K562 (cell line): Measurements from ENCODE around the gene TMEM87B. TPM values are rescaled to one million over a fixed set of nuclear protein-coding genes. Genes with fewer than 3 reads are reported as not detected.

Source experiments
- ATAC-seq: fragments of 200-7000 bp; cut with Tn5 transposase; 3 replicates; pipeline ENCODE4 v1.9.1; 2020; ENCODE audit warnings: moderate library complexity
- BruUV-seq: library from RNA; stranded (reverse); fragments of 400-500 nt; replicated peaks from 2 replicates; lab custom pipeline; 2021; lab: Mats Ljungman, UMichigan
- CTCF ChIA-PET: fragments of 300-600 bp; formaldehyde crosslinking; extraction: SDS; loops from one replicate; lab custom pipeline; 2021; ENCODE audit warnings: low intra/inter-chr PET ratio; lab: Yijun Ruan, JAX
- POLR2A ChIA-PET: fragments of 300-600, 350-650 bp; sonication (Branson Sonifier 250); formaldehyde crosslinking; extraction: SDS; loops from one replicate; lab custom pipeline; 2021; ENCODE audit warnings: antibody characterized with exemption, inconsistent platforms; lab: Yijun Ruan, JAX
- DNase-seq, 4 experiments: peaks; one replicate each; pipeline versions ENCODE4 v3.0.0 to v3.0.0-alpha.2; 2011 to 2018; ENCODE audit warnings: low spot score in 3 of 4, mixed read lengths in 3 of 4; ENCODE audit errors: extremely low read depth in 1 of 4
- FAIRE-seq: peaks from 2 replicates; lab custom pipeline; 2011; peaks lifted over from hg19 to GRCh38; lab: Jason Lieb, UNC
- H2AFZ ChIP-seq: 2 replicates; pipeline ENCODE4 v1.6.0; 2011; ENCODE audit warnings: low read depth, low read length, control low read depth, inconsistent platforms
- H3K27ac ChIP-seq: fragments of 200-600 bp; 3 replicates; pipeline ENCODE4 v1.8.0; 2011; ENCODE audit warnings: low read depth, mild to moderate bottlenecking, control low read depth, inconsistent platforms, low read length, moderate library complexity, mixed read lengths; ENCODE audit errors: extremely low read depth
- H3K27me3 ChIP-seq, 2 experiments: fragments of 300-600 bp in 1 of 2; 2 replicates in 1 of 2; 3 replicates in 1 of 2; pipeline versions ENCODE4 v1.6.0 to v1.8.0; 2011; ENCODE audit warnings: inconsistent platforms in 2 of 2, low read length in 2 of 2, mild to moderate bottlenecking in 1 of 2, mixed read lengths in 1 of 2, moderate library complexity in 1 of 2; ENCODE audit not compliant: control insufficient read depth in 2 of 2, insufficient read depth in 2 of 2
- H3K36me3 ChIP-seq: fragments of 300-600 bp; 3 replicates; pipeline ENCODE4 v1.8.0; 2011; ENCODE audit warnings: mild to moderate bottlenecking, low read length, inconsistent platforms; ENCODE audit not compliant: control insufficient read depth, insufficient read depth
- H3K4me1 ChIP-seq, 2 experiments: fragments of 200-600 bp in 1 of 2; replicated peaks in 1 of 2; 2 replicates in 1 of 2; 3 replicates in 1 of 2; pipeline versions ENCODE4 v1.5.1 to v1.8.0; 2011; ENCODE audit warnings: inconsistent platforms in 2 of 2, low read length in 2 of 2, mild to moderate bottlenecking in 1 of 2, mixed read lengths in 1 of 2, moderate library complexity in 1 of 2; ENCODE audit not compliant: control insufficient read depth in 2 of 2, insufficient read depth in 2 of 2
- H3K4me2 ChIP-seq: 2 replicates; pipeline ENCODE4 v1.6.1; 2011; ENCODE audit warnings: low read length, control low read depth, inconsistent platforms, mixed read lengths; ENCODE audit not compliant: insufficient read depth
- H3K4me3 ChIP-seq: fragments of 200-600 bp; sonication (generic), shearing (Covaris generic); 2 replicates; pipeline ENCODE4 v1.5.1; 2016; ENCODE audit warnings: control low read depth, inconsistent platforms
- H3K79me2 ChIP-seq: fragments of 200-600 bp; 3 replicates; pipeline ENCODE4 v1.8.0; 2011; ENCODE audit warnings: low read length, inconsistent platforms; ENCODE audit not compliant: control insufficient read depth, insufficient read depth
- H3K9ac ChIP-seq, 2 experiments: 2 replicates each; pipeline versions ENCODE4 v1.6.0 to v1.6.1; 2011; ENCODE audit warnings: low read depth in 2 of 2, low read length in 2 of 2, control low read depth in 1 of 2, inconsistent platforms in 1 of 2, mild to moderate bottlenecking in 1 of 2, mixed read lengths in 1 of 2; ENCODE audit not compliant: insufficient read depth in 1 of 2
- H3K9me1 ChIP-seq: one replicate; pipeline ENCODE4 v1.6.0; 2011; ENCODE audit warnings: inconsistent platforms, mild to moderate bottlenecking, low read length, moderate library complexity; ENCODE audit not compliant: control insufficient read depth, insufficient read depth
- H3K9me3 ChIP-seq: replicated peaks from 2 replicates; pipeline ENCODE4 v1.5.1; 2011; ENCODE audit warnings: low read depth, low read length, inconsistent platforms; ENCODE audit not compliant: control insufficient read depth, insufficient read depth
- H4K20me1 ChIP-seq: replicated peaks from 2 replicates; pipeline ENCODE4 v1.6.1; 2011; ENCODE audit warnings: low read length, inconsistent platforms, mixed read lengths; ENCODE audit not compliant: control insufficient read depth, insufficient read depth
- E2F1 ChIP-seq: sonication (generic); formaldehyde crosslinking; IDR thresholded peaks from 2 replicates; pipeline ENCODE4 v1.8.1; 2023; ENCODE audit warnings: mild to moderate bottlenecking, missing genetic modification reagents, moderate library complexity
- FOXJ3 ChIP-seq: sonication (generic); formaldehyde crosslinking; IDR thresholded peaks from 2 replicates; pipeline ENCODE4 v1.4.0; 2020; ENCODE audit warnings: mild to moderate bottlenecking, missing genetic modification reagents
- HDAC8 ChIP-seq: fragments of 450-650 bp; IDR thresholded peaks from 2 replicates; pipeline ENCODE4 v1.6.1; 2016; ENCODE audit warnings: mild to moderate bottlenecking, missing genetic modification characterization, moderate library complexity, missing compliant biosample characterization
- HNRNPLL ChIP-seq: fragments of 200-400 bp; formaldehyde crosslinking; IDR thresholded peaks from 2 replicates; pipeline ENCODE4 v1.6.1; 2017; ENCODE audit warnings: low read length, low read depth, mild to moderate bottlenecking; ENCODE audit not compliant: poor library complexity, severe bottlenecking
- MCM7 ChIP-seq, 2 experiments: fragments of 450-650 bp; IDR thresholded peaks; 2 replicates each; pipeline ENCODE4 v1.6.1; 2016 to 2018
- OTX1 ChIP-seq: fragments of 450-650 bp; formaldehyde crosslinking; IDR thresholded peaks from 2 replicates; pipeline ENCODE4 v1.4.0; 2022; ENCODE audit warnings: mild to moderate bottlenecking
- PCBP1 ChIP-seq: fragments of 200-400 bp; formaldehyde crosslinking; IDR thresholded peaks from 2 replicates; pipeline ENCODE4 v1.6.1; 2018; ENCODE audit warnings: mild to moderate bottlenecking, low read depth, low read length; ENCODE audit not compliant: poor library complexity, severe bottlenecking
- SFPQ ChIP-seq: fragments of 200-400 bp; formaldehyde crosslinking; IDR thresholded peaks from 2 replicates; pipeline ENCODE4 v1.6.1; 2017; ENCODE audit warnings: mild to moderate bottlenecking, low read depth, low read length, moderate library complexity
- SNAPC5 ChIP-seq: fragments of 250-450 bp; sonication (Bioruptor Pico); IDR thresholded peaks from 2 replicates; pipeline ENCODE4 v1.8.0; 2021; ENCODE audit warnings: moderate library complexity, mild to moderate bottlenecking, inconsistent platforms
- SP2 ChIP-seq: IDR thresholded peaks from 2 replicates; pipeline ENCODE4 v1.6.1; 2011; ENCODE audit warnings: mild to moderate bottlenecking, low read depth, low read length, moderate library complexity; ENCODE audit not compliant: poor library complexity, severe bottlenecking; ENCODE audit errors: extremely low read depth
- U2AF2 ChIP-seq: fragments of 200-400 bp; formaldehyde crosslinking; optimal IDR thresholded peaks from 2 replicates; pipeline ENCODE3; 2017; ENCODE audit warnings: low read depth, mild to moderate bottlenecking, low read length
- ZBTB12 ChIP-seq: fragments of 250-450 bp; sonication (Bioruptor Pico); IDR thresholded peaks from 2 replicates; pipeline ENCODE4 v1.4.0; 2020
- ZKSCAN1 ChIP-seq: fragments of 150-350 bp; IDR thresholded peaks from 2 replicates; pipeline ENCODE4 v1.6.1; 2016; ENCODE audit warnings: low read depth, low read length
- ZNF449 ChIP-seq: fragments of 250-450 bp; sonication (Bioruptor Pico); IDR thresholded peaks from 2 replicates; pipeline ENCODE4 v1.8.0; 2022; ENCODE audit warnings: moderate library complexity, mild to moderate bottlenecking, inconsistent platforms
- ZNF584 ChIP-seq: fragments of 200-800 bp; sonication (Bioruptor generic); IDR thresholded peaks from 2 replicates; pipeline ENCODE4 v1.6.1; 2016; ENCODE audit warnings: low read depth, mild to moderate bottlenecking, missing genetic modification characterization, missing compliant biosample characterization
- WGBS: fragments of 100-300 bp; shearing (Covaris generic); methylation state at CpG from one replicate; pipeline ENCODE4 v1.1.6; 2016; ENCODE audit warnings: low coverage, mixed read lengths; ENCODE audit not compliant: insufficient coverage; ENCODE audit errors: missing lambda C conversion rate; 5-methylcytosine and 5-hydroxymethylcytosine counted together
- in situ Hi-C: fragments of 300-500 bp; cut with MboI; formaldehyde crosslinking; loops from 4 replicates; pipeline ENCODE4 v1.15.0; 2018; ENCODE audit warnings: inconsistent platforms, mixed read lengths
- intact Hi-C: fragments of 100-400 bp; cut with micrococcal nuclease; formaldehyde crosslinking; loops from 2 replicates; pipeline ENCODE4 v1.14.2; 2022
- polyA plus RNA-seq, 8 experiments: library from polyadenylated mRNA; depleted of rRNA in 4 of 8; stranded (reverse) in 5 of 8; unstranded in 3 of 8; fragments of >200 nt; fragmentation: Nextera tagmentation in 2 of 8; fragmentation: Illumina TruSeq in 1 of 8; extraction: Ambion mirVana in 2 of 8; extraction: Trizol in 1 of 8; gene quantifications; 2 replicates each; pipeline versions ENCODE4 v1.2.1 to v1.2.3, GENCODE V29; 2011 to 2014; ENCODE audit warnings: inconsistent platforms in 1 of 8, missing spikeins in 1 of 8
- total RNA-seq, 7 experiments: library from RNA; depleted of rRNA in 6 of 7; stranded (reverse); fragments of >200 nt in 6 of 7; fragmentation: Illumina TruSeq in 2 of 7; extraction: Trizol in 2 of 7; gene quantifications; 2 replicates each; pipeline versions ENCODE4 v1.2.1 to v1.2.3, GENCODE V29; 2011 to 2021; ENCODE audit warnings: low replicate concordance in 1 of 7

The TMEM87B gene
- total and polyA plus RNA-seq, 9 of the 15 experiments (the other 6 are each of a cell fraction or from before 2014, with no cell fraction given) = 3.7 to 17.1 (median 11.0) TPM

- DNase-seq (no peak), FAIRE-seq (no peak), ATAC-seq (no peak)
- H3K9me3 ChIP-seq = no peaks in the 10 kb centered on the region
- no peaks in the 10 kb centered on the region for H3K27me3 ChIP-seq
- H3K4me1 ChIP-seq = peaks cover 9 to 18% of the 10 kb centered on the region in 2 experiments; a peak in 4 of 5 replicates
- H3K79me2 ChIP-seq = peaks cover 34% of the 10 kb centered on the region
- no peaks in the 10 kb centered on the region for H4K20me1 ChIP-seq
- no peak overlapping the region for H3K4me2 ChIP-seq
- H3K36me3 ChIP-seq = peaks cover 41% of the 10 kb centered on the region
- POLR2A ChIA-PET = no interaction called here
- no peaks in the 10 kb centered on the region for H3K9me1 ChIP-seq
- in situ Hi-C loops = no loop called here
- H3K27ac ChIP-seq = no peak overlapping the region
- no peak overlapping the region for H3K4me3 ChIP-seq
- no peak overlapping the region for H3K9ac ChIP-seq
- WGBS = 82% methylated on average over 2 of the region's 2 CpGs
- no peak for TF ChIP-seq ZKSCAN1
- no peak for TF ChIP-seq SNAPC5 (CRISPR knock-in tag)
- TF ChIP-seq FOXJ3 = no peak
- no peak for TF ChIP-seq PCBP1
- TF ChIP-seq ZBTB12 (CRISPR knock-in tag) = no peak
- no peak for TF ChIP-seq ZNF584 (CRISPR knock-in tag)
- no peak for TF ChIP-seq E2F1 (CRISPR knock-in tag)
- TF ChIP-seq SFPQ = no peak
- TF ChIP-seq ZNF449 (CRISPR knock-in tag) = no peak
- TF ChIP-seq OTX1 (CRISPR knock-in tag) = no peak
- TF ChIP-seq MCM7 (IDR thresholded peaks at IDR 0.05) = no peak
- TF ChIP-seq HDAC8 = no peak
- no peak for TF ChIP-seq SP2
- no peak for TF ChIP-seq HNRNPLL
- no peak for TF ChIP-seq U2AF2
- CTCF ChIA-PET = no interaction called here
- no TSS peak for BruUV-seq
- intact Hi-C loops = loop anchor here (5.0 kb wide), 1 partner anchor 48 kb away; no protein-coding TSS in a partner anchor
- no peak overlapping the region for H2AFZ ChIP-seq
These were observed 4.6 kb downstream of the TMEM87B start for GRCh38 chr2:112059671-112060070.
